ENCODE data around the gene SLC9A5. TPM values are rescaled to one million over a fixed set of nuclear protein-coding genes. Genes with fewer than 3 reads are reported as not detected.

The SLC9A5 gene
- polyA plus RNA-seq, 3 donors, result 1.0 TPM; not detected in 2

DNA sequence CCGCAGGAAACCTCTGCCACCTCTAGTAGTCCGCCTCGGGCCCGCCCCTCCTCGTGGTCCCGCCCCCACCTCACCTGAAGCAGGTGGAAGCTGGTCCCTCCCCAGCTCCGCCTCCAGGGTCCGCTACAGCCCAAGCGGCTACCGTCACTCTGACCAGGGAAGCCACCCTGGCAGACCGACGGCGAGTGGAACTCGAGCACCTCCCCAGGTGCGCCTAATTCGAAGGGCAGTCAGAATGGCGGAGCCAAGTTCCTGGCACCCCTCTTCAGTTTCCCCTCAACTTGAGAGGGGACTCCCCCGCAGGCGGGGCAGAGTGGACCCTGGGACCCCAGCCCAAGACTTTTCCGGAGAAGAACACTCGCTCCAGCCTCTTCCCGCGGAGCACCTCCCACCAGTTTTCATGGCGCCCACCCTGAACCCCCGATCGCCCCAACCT is 2.0 kb upstream of the SLC9A5 start:
- intact Hi-C loops (cut with micrococcal nuclease), result loop anchor here (1.0 to 10.0 kb wide), 6 partner anchors 20 to 552 kb away; partner anchors contain the start of genes E2F4 (in 2 of the 2), CMTM4 (in 1 of the 2), CTCF (in 1 of the 2) and TMEM208 (in 1 of the 2)
- peaks cover 60% of the 10 kb centered on the region for H3K4me1 Mint-ChIP-seq
- Histone ChIP-seq H3K9ac (ENCODE audit: insufficient read depth, low read length, poor library complexity, severe bottlenecking) (peak overlapping the region; percentile 85), H4K20me1 (ENCODE audit: insufficient read depth, low read length) (peaks cover 11% of the 10 kb centered on the region), H3K36me3 (replicated peaks in 1 of 2; ENCODE audit: control insufficient read depth in 1 of 2, insufficient read depth in 2 of 2, low read length in 2 of 2) (peaks cover 0 to 4% of the 10 kb centered on the region in 2 donors), H2AFZ (ENCODE audit: insufficient read depth, low read depth, low read length, poor library complexity, severe bottlenecking) (peak overlapping the region; percentile 76), H3K4me3 (replicated peaks in 1 of 3; ENCODE audit: low read depth in 2 of 3, low read length in 3 of 3) (peak overlapping the region; percentile 71 to 97 (median 74)), H3K9me3 (replicated peaks in 1 of 2; ENCODE audit: control insufficient read depth in 1 of 2, insufficient read depth in 1 of 2, low read length in 2 of 2) (no peaks in the 10 kb centered on the region), H3K27me3 (ENCODE audit: control insufficient read depth in 2 of 2, insufficient read depth in 2 of 2, low read length in 2 of 2) (peaks cover 24 to 32% of the 10 kb centered on the region in 2 donors), H3K4me1 (ENCODE audit: control insufficient read depth in 1 of 2, insufficient read depth in 2 of 2, low read length in 2 of 2) (peaks cover 61 to 67% of the 10 kb centered on the region in 2 donors), H3K4me2 (replicated peaks; ENCODE audit: extremely low read depth, low read length, poor library complexity, severe bottlenecking) (peak overlapping the region; percentile 87), H3K79me2 (ENCODE audit: insufficient read depth, low read length) (peaks cover 39% of the 10 kb centered on the region), H3K27ac (ENCODE audit: low read depth in 1 of 2, low read length in 2 of 2) (peak overlapping the region; percentile 84 to 100)
- WGBS (ENCODE audit: insufficient coverage), result under 1% methylated on average over 26 of the region's 26 CpGs
- H3K9me3 Mint-ChIP-seq, result peaks cover 0 to 9% (median 4%) of the 10 kb centered on the region in 7 donors
- TF ChIP-seq CTCF (IDR thresholded peaks at IDR 0.05), result no peak
- peaks cover 22 to 41% (median 29%) of the 10 kb centered on the region in 3 donors for H3K27me3 Mint-ChIP-seq (ENCODE audit: low read depth in 3 of 3)
- DNase-seq, result no peak
- H3K36me3 Mint-ChIP-seq, result peaks cover 6 to 11% of the 10 kb centered on the region in 2 donors
- peak overlapping the region; percentile 82 to 100 (median 99) for H3K27ac Mint-ChIP-seq
- H3K4me3 Mint-ChIP-seq, result peak overlapping the region; percentile 92

DNA sequence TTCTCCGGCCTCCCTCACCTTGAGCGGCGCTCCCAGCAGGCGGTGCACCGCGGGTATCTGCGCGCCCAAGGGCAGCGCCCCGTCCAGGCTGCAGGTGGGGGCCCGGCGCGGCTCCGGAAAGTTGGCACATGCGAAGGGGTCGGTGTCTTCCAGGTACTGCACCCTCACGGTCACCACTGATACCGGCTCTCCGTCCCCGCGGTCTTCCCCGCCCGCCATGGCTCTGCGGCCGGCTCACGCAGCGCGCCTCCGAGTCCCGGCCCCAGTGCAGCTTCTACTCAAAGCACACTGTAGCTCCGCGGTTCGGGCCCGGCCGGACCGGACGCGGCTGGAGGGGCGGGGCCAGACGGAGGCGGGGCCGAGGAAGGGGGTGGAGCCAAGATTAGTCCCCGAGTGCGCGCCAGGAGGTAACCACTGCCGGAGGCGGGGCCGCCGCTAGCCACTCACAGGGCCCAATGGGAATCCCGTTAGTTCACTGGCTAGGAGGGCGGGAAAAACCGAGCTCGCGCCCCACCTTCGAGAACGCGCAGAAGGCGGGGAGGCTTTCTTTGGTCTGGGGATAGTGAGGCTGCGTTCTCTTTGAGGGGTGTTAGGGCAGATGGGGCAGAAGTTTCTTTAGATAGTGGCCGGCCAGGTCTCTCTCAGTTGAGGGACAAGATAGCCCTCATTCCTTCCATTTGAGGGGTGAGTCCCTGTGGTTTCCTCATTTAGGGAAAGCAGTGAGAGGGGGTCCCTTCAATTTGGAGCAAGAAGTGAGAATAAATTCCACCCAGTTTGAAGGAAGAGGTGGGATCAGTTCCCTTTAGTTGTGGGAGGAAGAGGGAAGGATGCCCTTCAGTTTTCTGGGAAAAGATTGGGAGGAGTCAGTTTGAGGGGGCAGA is 1.3 kb upstream of the SLC9A5 start, which contains the start of gene FHOD1:
TSS of gene FHOD1 (minus strand) at position 290 of the 881 bp plus-strand sequence. CDS start at position 219, 71 bp downstream.
- H3K4me3 Mint-ChIP-seq, result peak within 1 kb of the TSS; percentile 92
- peaks cover 55% of the 10 kb centered on the region for H3K4me1 Mint-ChIP-seq
- Histone ChIP-seq H3K27ac (ENCODE audit: low read depth in 1 of 2, low read length in 2 of 2) (peak within 1 kb of the TSS; percentile 84 to 100), H4K20me1 (ENCODE audit: insufficient read depth, low read length) (peaks cover 9% of the 10 kb centered on the region), H3K9me3 (replicated peaks in 1 of 2; ENCODE audit: control insufficient read depth in 1 of 2, insufficient read depth in 1 of 2, low read length in 2 of 2) (no peaks in the 10 kb centered on the region), H3K4me3 (replicated peaks in 1 of 3; ENCODE audit: low read depth in 2 of 3, low read length in 3 of 3) (peak within 1 kb of the TSS; percentile 71 to 97 (median 74)), H3K79me2 (ENCODE audit: insufficient read depth, low read length) (peaks cover 33% of the 10 kb centered on the region), H3K4me1 (ENCODE audit: control insufficient read depth in 1 of 2, insufficient read depth in 2 of 2, low read length in 2 of 2) (peaks cover 54 to 61% of the 10 kb centered on the region in 2 donors), H3K36me3 (replicated peaks in 1 of 2; ENCODE audit: control insufficient read depth in 1 of 2, insufficient read depth in 2 of 2, low read length in 2 of 2) (no peaks in the 10 kb centered on the region), H3K9ac (ENCODE audit: insufficient read depth, low read length, poor library complexity, severe bottlenecking) (peak within 1 kb of the TSS; percentile 85), H2AFZ (ENCODE audit: insufficient read depth, low read depth, low read length, poor library complexity, severe bottlenecking) (peak within 1 kb of the TSS; percentile 76), H3K27me3 (ENCODE audit: control insufficient read depth in 2 of 2, insufficient read depth in 2 of 2, low read length in 2 of 2) (peaks cover 24 to 32% of the 10 kb centered on the region in 2 donors), H3K4me2 (replicated peaks; ENCODE audit: extremely low read depth, low read length, poor library complexity, severe bottlenecking) (peak within 1 kb of the TSS; percentile 87)
- DNase-seq, result peak; percentile 93 to 95 (median 93)
- under 1% methylated on average over 59 of the region's 60 CpGs for WGBS (ENCODE audit: insufficient coverage)
- peak within 1 kb of the TSS; percentile 82 to 100 (median 99) for H3K27ac Mint-ChIP-seq
- H3K27me3 Mint-ChIP-seq (ENCODE audit: low read depth in 3 of 3), result peaks cover 22 to 41% (median 32%) of the 10 kb centered on the region in 3 donors
- no peak for TF ChIP-seq CTCF (IDR thresholded peaks at IDR 0.05)
- intact Hi-C loops (cut with micrococcal nuclease), result loop anchor here (2.0 to 10.0 kb wide), 5 partner anchors 21 to 553 kb away; partner anchors contain the start of genes E2F4 (in 2 of the 2), CMTM4 (in 1 of the 2), CTCF (in 1 of the 2) and TMEM208 (in 1 of the 2)
- H3K9me3 Mint-ChIP-seq, result peaks cover 0 to 9% (median 4%) of the 10 kb centered on the region in 7 donors
- peaks cover 6% of the 10 kb centered on the region in 2 donors for H3K36me3 Mint-ChIP-seq
